GM21360 (cell line): ENCODE measurements around the gene ARHGAP20.

ENCODE experiments used
- ATAC-seq: cut with Tn5 transposase; IDR thresholded peaks from one replicate; pipeline ENCODE4 v1.9.1; 2021; ENCODE audit warnings: mild to moderate bottlenecking, moderate library complexity; ENCODE audit not compliant: unreplicated experiment

Gene ARHGAP20

GRCh38 chr11:110529043-110529442 is 183.2 kb downstream of the ARHGAP20 start:
- no peak for ATAC-seq

GRCh38 chr11:110527146-110527545 is 185.1 kb downstream of the ARHGAP20 start:
- no peak for ATAC-seq
